Measurements from ENCODE around the gene DLGAP1.

DLGAP1 gene

GRCh38 chr18:3840766-3841165 lies 614.3 kb downstream of the DLGAP1 start:
- no peak for DNase-seq
- H3K9me3 Mint-ChIP-seq, result no peaks in the 10 kb centered on the region
- no peaks in the 10 kb centered on the region for H3K36me3 Mint-ChIP-seq (ENCODE audit: low read depth)

GRCh38 chr18:3839581-3839981 lies 615.5 kb downstream of the DLGAP1 start:
- no peaks in the 10 kb centered on the region for H3K27me3 Mint-ChIP-seq
- H3K36me3 Mint-ChIP-seq (ENCODE audit: low read depth), result no peaks in the 10 kb centered on the region
- H3K27ac Mint-ChIP-seq, result no peak overlapping the region
- H3K4me1 Mint-ChIP-seq (ENCODE audit: low read depth), result no peaks in the 10 kb centered on the region
- DNase-seq, result no peak
- no peaks in the 10 kb centered on the region for H3K9me3 Mint-ChIP-seq
- no peak overlapping the region for H3K4me3 Mint-ChIP-seq

More at GRCh38 chr18:3840766-3841165, 614.3 kb downstream of the DLGAP1 start:
- H3K27ac Mint-ChIP-seq, result no peak overlapping the region
- H3K27me3 Mint-ChIP-seq, result no peaks in the 10 kb centered on the region
- no peak overlapping the region for H3K4me3 Mint-ChIP-seq
- no peaks in the 10 kb centered on the region for H3K4me1 Mint-ChIP-seq (ENCODE audit: low read depth)

DNA sequence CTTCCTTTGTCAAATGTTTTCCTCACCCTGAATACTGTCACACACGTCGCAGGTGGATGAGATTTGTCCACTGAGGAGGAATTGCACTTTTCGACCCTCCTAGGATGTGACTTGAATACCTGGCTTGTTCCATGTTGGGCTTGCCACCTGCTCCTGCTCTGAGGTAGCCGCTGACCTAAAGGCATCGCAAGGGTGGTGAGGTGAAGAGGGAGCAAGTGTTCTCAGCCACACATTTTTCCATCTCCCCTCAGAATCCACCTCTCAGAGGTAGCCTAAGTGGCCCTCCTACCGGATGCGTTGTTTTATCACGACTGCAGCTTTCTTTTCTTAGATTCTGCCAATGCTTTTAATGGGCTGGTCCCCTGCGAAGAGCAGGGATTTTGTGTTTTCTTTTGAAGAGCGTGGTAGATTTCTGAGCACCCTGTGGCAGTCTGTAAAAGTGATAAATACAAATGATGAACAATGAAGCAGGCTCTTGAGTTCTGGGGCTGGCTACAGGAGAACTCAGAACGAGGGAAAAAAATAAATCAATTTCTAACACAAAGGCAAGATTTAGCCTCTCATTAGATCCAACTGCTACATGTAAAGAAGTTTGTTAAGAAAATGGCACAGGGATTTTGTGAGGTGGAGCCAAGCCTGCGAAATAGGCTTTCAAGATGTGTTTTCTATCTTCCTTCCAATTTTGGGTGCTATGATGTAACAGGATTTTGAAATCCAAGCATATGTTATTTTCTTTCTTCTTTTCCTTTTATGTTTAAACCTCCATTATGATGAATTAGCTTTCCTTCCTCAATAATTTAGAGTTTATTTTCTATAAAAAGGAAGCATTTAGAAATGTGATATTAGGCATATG lies 618.4 kb downstream of the DLGAP1 start:
- Mint-ChIP-seq H3K4me1 (ENCODE audit: low read depth) (no peaks in the 10 kb centered on the region), H3K36me3 (ENCODE audit: low read depth) (no peaks in the 10 kb centered on the region), H3K4me3 (no peak overlapping the region), H3K9me3 (no peaks in the 10 kb centered on the region), H3K27me3 (peaks cover 3% of the 10 kb centered on the region), H3K27ac (no peak overlapping the region)
- DNase-seq, result no peak

DNA sequence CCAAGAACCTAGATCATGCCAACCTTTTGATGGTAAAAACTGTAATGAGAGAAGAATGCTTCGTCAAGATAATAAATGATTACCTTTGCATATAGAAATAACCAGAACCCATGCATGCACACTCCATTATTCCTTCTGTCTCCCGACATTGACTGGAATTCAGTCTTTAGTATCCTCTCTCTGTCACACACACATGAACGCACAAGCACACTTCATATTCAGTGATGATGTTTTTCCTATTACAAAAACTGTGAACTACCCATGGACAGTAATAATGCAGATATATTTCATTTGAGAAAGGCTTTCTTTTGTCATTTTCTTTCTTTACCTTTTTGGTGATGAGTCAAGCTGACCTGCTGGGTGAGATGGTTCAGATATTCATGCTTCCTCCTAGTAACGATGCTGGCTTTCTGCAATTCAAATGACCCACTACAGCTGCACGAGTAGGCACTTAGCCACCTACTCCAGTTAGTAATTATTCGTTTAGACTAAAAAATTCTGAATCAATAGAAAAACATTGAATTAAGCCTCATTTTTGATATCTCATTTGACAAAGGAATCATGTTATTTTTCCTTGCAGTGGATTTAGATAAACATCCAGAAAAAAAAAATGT lies 623.0 kb downstream of the DLGAP1 start:
- Mint-ChIP-seq H3K4me3 (no peak overlapping the region), H3K4me1 (ENCODE audit: low read depth) (no peaks in the 10 kb centered on the region), H3K9me3 (no peaks in the 10 kb centered on the region), H3K36me3 (ENCODE audit: low read depth) (no peaks in the 10 kb centered on the region), H3K27me3 (peaks cover 3% of the 10 kb centered on the region), H3K27ac (no peak overlapping the region)
- DNase-seq, result no peak

- no peak for DNase-seq
- H3K36me3 Mint-ChIP-seq (ENCODE audit: low read depth), result no peaks in the 10 kb centered on the region
- no peak overlapping the region for H3K27ac Mint-ChIP-seq
- no peaks in the 10 kb centered on the region for H3K9me3 Mint-ChIP-seq
- peaks cover 3% of the 10 kb centered on the region for H3K27me3 Mint-ChIP-seq
- H3K4me3 Mint-ChIP-seq, result no peak overlapping the region
- H3K4me1 Mint-ChIP-seq (ENCODE audit: low read depth), result no peaks in the 10 kb centered on the region
Observed at GRCh38 chr18:3830604-3831003, 624.5 kb downstream of the DLGAP1 start.

GRCh38 chr18:3827236-3827845 lies 627.8 kb downstream of the DLGAP1 start:
- no peak overlapping the region for H3K27ac Mint-ChIP-seq
- no peak for DNase-seq

DNA sequence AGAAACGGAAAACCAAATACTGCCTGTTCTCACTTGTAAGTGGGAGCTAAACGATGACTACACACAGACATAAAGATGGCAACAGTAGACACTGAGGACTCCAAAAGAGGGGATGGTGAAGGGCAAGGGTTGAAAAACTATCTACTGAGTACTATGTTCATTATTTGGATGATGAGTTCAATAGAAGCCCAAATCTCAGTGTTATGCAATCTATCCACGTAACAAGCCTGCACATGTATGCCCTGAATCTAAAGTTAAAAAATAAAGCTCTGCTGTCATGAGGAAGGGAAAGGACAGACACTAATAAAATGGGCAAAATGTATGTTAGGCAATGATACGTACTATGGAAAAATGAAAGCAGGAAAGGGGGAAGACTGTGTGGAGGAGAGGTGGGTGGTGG lies 629.1 kb downstream of the DLGAP1 start:
- H3K4me1 Mint-ChIP-seq (ENCODE audit: low read depth), result no peaks in the 10 kb centered on the region
- H3K9me3 Mint-ChIP-seq, result no peaks in the 10 kb centered on the region
- H3K27ac Mint-ChIP-seq, result no peak overlapping the region
- DNase-seq, result no peak
- no peaks in the 10 kb centered on the region for H3K36me3 Mint-ChIP-seq (ENCODE audit: low read depth)
- H3K4me3 Mint-ChIP-seq, result no peak overlapping the region
- no peaks in the 10 kb centered on the region for H3K27me3 Mint-ChIP-seq

More at GRCh38 chr18:3827236-3827845, 627.8 kb downstream of the DLGAP1 start:
- Mint-ChIP-seq H3K4me3 (no peak overlapping the region), H3K27me3 (no peaks in the 10 kb centered on the region), H3K9me3 (no peaks in the 10 kb centered on the region), H3K4me1 (ENCODE audit: low read depth) (no peaks in the 10 kb centered on the region), H3K36me3 (ENCODE audit: low read depth) (no peaks in the 10 kb centered on the region)

- Mint-ChIP-seq H3K4me3 (no peak overlapping the region), H3K36me3 (ENCODE audit: low read depth) (no peaks in the 10 kb centered on the region), H3K9me3 (no peaks in the 10 kb centered on the region), H3K4me1 (ENCODE audit: low read depth) (no peaks in the 10 kb centered on the region), H3K27me3 (no peaks in the 10 kb centered on the region), H3K27ac (no peak overlapping the region)
- no peak for DNase-seq
Observed at GRCh38 chr18:3824101-3824500, 631.0 kb downstream of the DLGAP1 start.

GRCh38 chr18:3823073-3823472 lies 632.0 kb downstream of the DLGAP1 start:
- Mint-ChIP-seq H3K27me3 (no peaks in the 10 kb centered on the region), H3K4me1 (ENCODE audit: low read depth) (no peaks in the 10 kb centered on the region), H3K36me3 (ENCODE audit: low read depth) (no peaks in the 10 kb centered on the region), H3K4me3 (no peak overlapping the region), H3K9me3 (no peaks in the 10 kb centered on the region), H3K27ac (no peak overlapping the region)
- no peak for DNase-seq

GRCh38 chr18:3821524-3821923 lies 633.6 kb downstream of the DLGAP1 start:
- no peak for DNase-seq
- Mint-ChIP-seq H3K4me1 (ENCODE audit: low read depth) (no peaks in the 10 kb centered on the region), H3K4me3 (no peak overlapping the region), H3K9me3 (no peaks in the 10 kb centered on the region), H3K36me3 (ENCODE audit: low read depth) (no peaks in the 10 kb centered on the region), H3K27ac (no peak overlapping the region), H3K27me3 (no peaks in the 10 kb centered on the region)

GRCh38 chr18:3819961-3820360 lies 635.1 kb downstream of the DLGAP1 start:
- H3K4me3 Mint-ChIP-seq, result no peak overlapping the region
- H3K4me1 Mint-ChIP-seq (ENCODE audit: low read depth), result no peaks in the 10 kb centered on the region
- H3K36me3 Mint-ChIP-seq (ENCODE audit: low read depth), result no peaks in the 10 kb centered on the region
- no peaks in the 10 kb centered on the region for H3K27me3 Mint-ChIP-seq
- H3K9me3 Mint-ChIP-seq, result no peaks in the 10 kb centered on the region
- DNase-seq, result no peak
- no peak overlapping the region for H3K27ac Mint-ChIP-seq

- Mint-ChIP-seq H3K4me1 (ENCODE audit: low read depth) (no peaks in the 10 kb centered on the region), H3K27ac (no peak overlapping the region), H3K27me3 (no peaks in the 10 kb centered on the region), H3K36me3 (ENCODE audit: low read depth) (no peaks in the 10 kb centered on the region), H3K9me3 (no peaks in the 10 kb centered on the region), H3K4me3 (no peak overlapping the region)
- DNase-seq, result no peak
Observed at GRCh38 chr18:3816610-3817363, 638.3 kb downstream of the DLGAP1 start.

GRCh38 chr18:3815991-3816390 lies 639.1 kb downstream of the DLGAP1 start:
- H3K4me3 Mint-ChIP-seq, result no peak overlapping the region
- H3K27ac Mint-ChIP-seq, result no peak overlapping the region
- no peaks in the 10 kb centered on the region for H3K4me1 Mint-ChIP-seq (ENCODE audit: low read depth)
- no peak for DNase-seq
- no peaks in the 10 kb centered on the region for H3K27me3 Mint-ChIP-seq
- H3K9me3 Mint-ChIP-seq, result no peaks in the 10 kb centered on the region
- H3K36me3 Mint-ChIP-seq (ENCODE audit: low read depth), result no peaks in the 10 kb centered on the region

GRCh38 chr18:3814816-3815215 lies 640.3 kb downstream of the DLGAP1 start:
- Mint-ChIP-seq H3K9me3 (no peaks in the 10 kb centered on the region), H3K27ac (no peak overlapping the region), H3K4me1 (ENCODE audit: low read depth) (no peaks in the 10 kb centered on the region), H3K4me3 (no peak overlapping the region), H3K27me3 (no peaks in the 10 kb centered on the region), H3K36me3 (ENCODE audit: low read depth) (no peaks in the 10 kb centered on the region)
- no peak for DNase-seq

All from activated T-cell treated with anti-CD3 and anti-CD28 coated beads, Interleukin-2, amount 50 U/mL, for 24 hours (primary cell).